Jurkat, Clone E6-1 (cell line): Measurements from ENCODE around the gene B3GALNT2.
"Not testable (repeated sequence)": the region's sequence is repeated elsewhere in the genome, so short reads cannot be mapped to it uniquely, and the experiment has no call there.

Experiments
- DNase-seq: peaks from one replicate; pipeline ENCODE4 v3.0.0-alpha.2; 2011; ENCODE audit warnings: low read depth, low spot score
- H3K4me3 ChIP-seq: 2 replicates; pipeline ENCODE4 v1.5.1; 2011; ENCODE audit warnings: mild to moderate bottlenecking, low read length, control low read depth, moderate library complexity

Gene B3GALNT2

DNA sequence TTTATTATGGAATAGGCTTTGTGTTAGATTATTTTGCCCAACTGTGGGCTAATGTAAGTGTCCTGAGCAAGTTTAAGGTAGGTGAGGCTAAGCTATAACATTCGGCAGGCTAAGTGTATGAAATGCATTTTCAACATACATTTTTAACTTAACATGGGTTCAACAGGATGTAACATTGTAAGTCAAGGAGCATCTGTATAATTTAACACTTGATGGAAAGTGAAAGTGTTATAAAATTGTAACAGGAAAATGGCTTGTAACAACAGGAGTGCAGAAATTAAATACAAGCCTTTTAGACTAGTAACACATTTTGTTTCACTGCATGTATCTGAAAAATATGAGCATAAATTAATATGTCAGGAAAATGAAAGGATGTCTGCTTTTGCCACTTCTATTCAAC lies 42.3 kb downstream of the B3GALNT2 start:
- no peak overlapping the region for H3K4me3 ChIP-seq
- DNase-seq, result peak; percentile 20

- no peak overlapping the region for H3K4me3 ChIP-seq
- no peak for DNase-seq
These were observed 43.5 kb downstream of the B3GALNT2 start for GRCh38 chr1:235460770-235461169.

DNA sequence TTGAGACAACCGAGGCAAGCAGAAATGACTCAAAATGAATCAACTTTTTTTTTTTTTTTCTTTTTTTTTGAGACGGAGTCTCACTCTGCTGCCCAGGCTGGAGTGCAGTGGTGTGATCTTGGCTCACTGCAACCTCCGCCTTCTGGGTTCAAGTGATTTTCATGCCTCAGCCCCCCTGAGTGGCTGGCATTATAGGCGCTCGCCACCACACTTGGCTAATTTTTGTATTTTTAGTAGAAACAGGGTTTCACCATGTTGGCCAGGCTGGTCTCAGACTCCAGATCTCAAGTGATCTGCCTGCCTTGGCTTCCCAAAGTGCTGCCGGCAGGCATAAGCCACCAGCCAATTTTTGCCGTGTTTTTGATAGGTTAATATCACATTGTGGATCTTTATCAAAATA lies 46.4 kb downstream of the B3GALNT2 start:
- not testable (repeated sequence) for DNase-seq, H3K4me3 ChIP-seq

GRCh38 chr1:235455823-235456222 lies 48.4 kb downstream of the B3GALNT2 start:
- no peak overlapping the region for H3K4me3 ChIP-seq
- DNase-seq, result no peak

DNA sequence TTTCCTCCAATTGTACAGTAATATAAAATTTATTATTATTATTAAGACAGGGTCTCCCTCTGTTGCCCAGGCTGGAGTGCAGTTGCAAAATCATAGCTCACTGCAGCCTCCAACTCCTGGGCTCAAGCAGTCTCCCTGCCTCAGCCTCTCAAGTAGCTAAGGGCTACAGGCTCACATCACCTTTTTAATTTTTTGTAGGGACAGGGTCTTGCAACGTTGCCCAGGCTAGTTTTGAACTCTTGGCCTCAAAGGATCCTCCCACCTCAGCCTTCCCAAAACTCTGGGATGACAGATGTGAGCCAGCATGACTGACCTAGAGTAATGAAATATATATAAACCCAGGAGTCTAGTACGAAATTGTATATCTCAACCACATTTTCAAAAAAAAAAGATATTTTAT lies 49.2 kb downstream of the B3GALNT2 start:
- no peak overlapping the region for H3K4me3 ChIP-seq
- no peak for DNase-seq

GRCh38 chr1:235454021-235454420 lies 50.2 kb downstream of the B3GALNT2 start:
- no peak overlapping the region for H3K4me3 ChIP-seq
- DNase-seq, result no peak

DNA sequence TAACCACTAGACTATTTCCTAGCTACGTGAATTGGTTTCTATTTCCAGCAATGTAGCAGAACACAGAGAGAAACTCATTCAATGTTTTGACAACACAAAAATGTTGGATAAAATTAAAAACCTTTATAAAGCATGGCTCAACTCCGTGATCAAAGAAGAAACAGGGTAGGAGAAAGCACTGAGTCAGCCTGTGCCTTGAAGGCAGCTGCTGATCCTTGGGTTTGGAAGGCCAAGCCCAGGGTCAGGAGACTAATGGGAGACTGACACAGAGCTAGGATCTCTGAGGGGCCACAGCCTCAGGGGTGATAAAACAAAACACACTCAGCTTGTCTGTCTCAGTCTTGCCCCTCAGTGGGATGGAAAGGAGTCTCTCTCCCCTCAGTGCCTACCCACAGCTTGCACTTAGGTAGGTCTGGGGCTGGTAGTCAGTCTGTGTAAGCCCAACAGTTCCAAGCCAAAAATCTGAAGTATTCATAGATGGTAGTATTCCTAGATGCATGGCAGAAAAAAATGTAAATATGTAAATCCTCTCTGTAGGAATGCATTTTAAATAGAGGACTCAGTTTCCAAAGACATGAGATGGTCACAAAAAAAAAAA lies 53.3 kb downstream of the B3GALNT2 start:
- DNase-seq, result no peak
- H3K4me3 ChIP-seq, result no peak overlapping the region

- no peak overlapping the region for H3K4me3 ChIP-seq
- no peak for DNase-seq
These were observed 53.8 kb downstream of the B3GALNT2 start for GRCh38 chr1:235450433-235450832.

- DNase-seq, result no peak
These were observed 55.6 kb downstream of the B3GALNT2 start for GRCh38 chr1:235448616-235449015.

DNA sequence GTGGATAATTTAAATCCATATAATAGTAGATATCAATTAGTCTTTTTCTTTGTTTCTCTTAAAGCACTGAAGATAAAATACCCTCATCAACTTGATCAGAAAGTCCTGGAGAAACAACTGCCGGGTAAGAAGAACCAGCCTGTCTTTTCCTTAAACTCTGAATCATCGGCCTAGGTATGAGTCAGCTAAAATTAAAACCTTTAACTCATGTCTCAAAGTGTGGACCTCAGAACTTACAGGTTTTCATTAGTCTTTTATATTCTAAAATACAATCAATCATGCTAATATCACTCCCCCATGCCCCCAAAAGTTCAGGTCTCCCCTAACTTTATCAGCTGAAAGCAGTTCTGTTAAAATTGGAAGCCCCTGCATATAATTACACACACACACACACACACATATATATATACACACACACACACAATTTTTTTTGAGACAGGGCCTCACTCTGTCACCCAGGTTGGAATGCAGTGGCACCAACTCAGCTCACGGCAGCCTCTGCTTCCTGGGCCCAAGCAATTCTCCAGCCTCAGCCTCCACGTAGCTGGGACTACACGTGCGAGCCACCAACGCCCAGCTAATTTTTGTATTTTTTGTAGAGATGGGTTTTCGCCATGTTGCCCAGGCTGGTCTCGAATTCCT lies 61.3 kb downstream of the B3GALNT2 start:
- H3K4me3 ChIP-seq, result no peak overlapping the region
- no peak for DNase-seq

More at GRCh38 chr1:235448616-235449015, 55.6 kb downstream of the B3GALNT2 start:
- no peak overlapping the region for H3K4me3 ChIP-seq

GRCh38 chr1:235441159-235441685 lies 63.0 kb downstream of the B3GALNT2 start:
- DNase-seq, result no peak
- no peak overlapping the region for H3K4me3 ChIP-seq

- H3K4me3 ChIP-seq, result no peak overlapping the region
- DNase-seq, result no peak
These were observed 70.3 kb downstream of the B3GALNT2 start for GRCh38 chr1:235434001-235434400.

DNA sequence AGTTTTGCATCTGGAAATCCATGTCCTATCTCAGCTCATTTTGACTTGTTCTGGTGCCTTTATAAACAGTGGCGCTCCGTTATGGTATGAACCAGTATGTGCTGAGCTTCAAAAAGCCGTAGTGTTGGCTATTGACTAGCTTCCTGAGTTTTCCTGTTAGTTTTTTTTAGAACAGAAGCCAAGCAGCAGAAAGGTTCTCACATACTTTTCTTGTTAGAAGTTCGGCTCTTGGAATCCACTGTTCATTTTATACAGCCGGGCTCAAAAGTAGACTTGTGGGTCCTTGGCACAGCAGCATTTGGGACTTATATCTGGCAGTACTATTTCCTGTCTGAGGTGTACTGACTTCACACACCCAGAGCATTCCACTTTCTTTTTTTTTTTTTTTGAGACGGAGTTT lies 73.3 kb downstream of the B3GALNT2 start:
- H3K4me3 ChIP-seq, result no peak overlapping the region
- DNase-seq, result no peak

GRCh38 chr1:235429143-235429542 lies 75.1 kb downstream of the B3GALNT2 start:
- no peak for DNase-seq
- no peak overlapping the region for H3K4me3 ChIP-seq

DNA sequence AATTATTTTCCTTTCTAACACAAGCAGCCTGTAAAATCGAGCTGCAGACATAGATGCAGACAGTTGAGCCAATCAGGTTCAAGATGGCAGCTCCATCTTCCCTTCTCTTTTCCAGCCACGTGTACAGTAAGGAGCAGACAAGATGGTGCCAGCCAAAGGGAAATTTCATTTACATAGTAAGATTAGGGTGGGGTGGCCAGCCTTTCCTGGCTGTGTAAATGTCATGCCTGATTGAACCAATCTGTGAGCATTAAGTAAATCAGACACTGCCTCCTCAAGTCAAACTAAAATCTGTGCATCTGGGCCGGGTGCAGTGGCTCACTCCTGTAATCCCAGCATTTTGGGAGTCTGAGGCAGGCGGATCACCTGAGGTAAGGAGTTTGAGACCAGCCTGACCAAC lies 76.8 kb downstream of the B3GALNT2 start:
- no peak for DNase-seq

DNA sequence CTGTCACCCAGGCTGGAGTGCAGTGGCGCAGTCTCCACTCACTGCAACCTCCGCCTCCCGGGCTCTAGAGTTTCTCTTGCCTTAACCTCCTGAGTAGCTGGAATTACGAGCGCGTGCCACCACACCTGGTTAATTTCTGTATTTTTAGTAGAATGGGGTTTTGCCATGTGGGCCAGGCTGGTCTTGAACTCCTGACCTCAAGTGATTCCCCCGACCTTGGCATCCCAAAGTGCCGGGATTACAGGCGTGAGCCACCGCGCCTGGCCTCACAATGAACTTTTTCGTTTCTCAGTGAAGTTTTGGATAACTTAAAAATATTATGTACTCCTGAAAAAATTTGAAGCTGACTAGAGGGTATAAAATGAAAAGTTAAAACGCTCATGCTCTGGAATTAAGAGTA lies 77.6 kb downstream of the B3GALNT2 start:
- no peak overlapping the region for H3K4me3 ChIP-seq
- no peak for DNase-seq

More for the DNA sequence above, 76.8 kb downstream of the B3GALNT2 start:
- no peak overlapping the region for H3K4me3 ChIP-seq

DNA sequence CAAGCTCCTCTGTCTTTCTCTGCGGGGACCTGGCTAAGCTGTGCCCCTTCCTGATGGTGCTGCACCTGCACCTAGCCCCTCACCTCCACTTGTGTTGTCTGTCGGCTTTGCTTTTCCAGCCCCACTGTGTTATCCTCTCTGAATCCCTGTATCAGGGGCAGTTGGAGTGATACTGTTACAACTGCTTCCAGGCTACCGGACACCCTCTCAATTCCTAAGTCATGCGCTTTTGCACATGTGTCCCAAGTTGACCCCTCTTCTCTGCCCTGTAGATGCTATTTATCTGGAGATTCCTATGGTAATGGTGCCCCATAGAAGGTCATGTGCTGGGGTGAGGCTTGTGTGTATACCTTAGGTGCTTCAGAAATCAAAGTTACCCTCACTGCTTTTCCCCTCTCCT lies 78.1 kb downstream of the B3GALNT2 start:
- no peak for DNase-seq

GRCh38 chr1:235425357-235425756 lies 78.9 kb downstream of the B3GALNT2 start:
- DNase-seq, result no peak
- no peak overlapping the region for H3K4me3 ChIP-seq

More for the DNA sequence above, 78.1 kb downstream of the B3GALNT2 start:
- H3K4me3 ChIP-seq, result no peak overlapping the region

DNA sequence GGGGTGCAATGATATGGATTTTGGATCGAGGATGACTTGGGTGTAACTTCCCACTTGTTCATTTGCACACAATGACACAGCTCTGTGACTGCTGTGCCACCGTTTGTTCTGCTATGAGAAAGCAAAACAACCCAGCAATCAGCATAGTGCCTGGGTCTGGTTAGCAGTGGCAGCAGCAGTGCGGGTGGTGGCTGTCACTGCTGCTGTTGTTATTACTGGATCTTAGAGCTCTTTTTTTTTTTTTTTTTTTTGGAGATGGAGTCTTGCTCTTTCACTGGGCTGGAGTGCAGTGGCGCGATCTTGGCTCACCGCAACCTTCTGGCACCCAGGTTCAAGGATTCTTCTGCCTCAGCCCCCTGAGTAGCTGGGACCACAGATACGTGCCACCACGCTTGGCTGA lies 80.2 kb downstream of the B3GALNT2 start:
- DNase-seq, result no peak

GRCh38 chr1:235423214-235423652 lies 81.0 kb downstream of the B3GALNT2 start:
- H3K4me3 ChIP-seq, result peak overlapping the region; percentile 52
- DNase-seq, result peak; percentile 89

More for the DNA sequence above, 80.2 kb downstream of the B3GALNT2 start:
- H3K4me3 ChIP-seq, result peak overlapping the region; percentile 52; the same call in 1 of the 2 replicates

GRCh38 chr1:235421751-235422150 lies 82.5 kb downstream of the B3GALNT2 start:
- H3K4me3 ChIP-seq, result no peak overlapping the region
- peak; percentile 77 for DNase-seq
